Keratinocyte (primary cell): ENCODE measurements around the gene DSG2. TPM values are rescaled to one million over a fixed set of nuclear protein-coding genes. Genes with fewer than 3 reads are reported as not detected.

ENCODE experiments used
- DNase-seq: peaks from one replicate; pipeline ENCODE4 v3.0.0-alpha.2; 2011; ENCODE audit warnings: low read depth, missing footprints, low spot score
- FAIRE-seq: peaks from 2 replicates; lab custom pipeline; 2011; peaks lifted over from hg19 to GRCh38; lab: Jason Lieb, UNC
- H2AFZ ChIP-seq: 2 replicates; pipeline ENCODE4 v1.6.0; 2012; ENCODE audit warnings: low read length, control low read depth, inconsistent platforms; ENCODE audit not compliant: control insufficient read depth
- H3K27ac ChIP-seq: 2 replicates; pipeline ENCODE4 v1.5.1; 2011; ENCODE audit warnings: low read length; ENCODE audit not compliant: control insufficient read depth, insufficient read depth
- H3K27me3 ChIP-seq: 3 replicates; pipeline ENCODE4 v1.6.0; 2011; ENCODE audit warnings: low read length; ENCODE audit not compliant: control insufficient read depth, insufficient read depth; ENCODE audit errors: extremely low read depth
- H3K36me3 ChIP-seq, 2 experiments: 2 replicates in 1 of 2; 3 replicates in 1 of 2; pipeline ENCODE4 v1.5.1; 2011; ENCODE audit warnings: low read length in 2 of 2, mild to moderate bottlenecking in 1 of 2; ENCODE audit not compliant: control insufficient read depth in 2 of 2, insufficient read depth in 2 of 2; ENCODE audit errors: extremely low read depth in 1 of 2
- H3K4me1 ChIP-seq: 3 replicates; pipeline ENCODE4 v1.5.1; 2011; ENCODE audit warnings: low read length; ENCODE audit not compliant: control insufficient read depth, insufficient read depth; ENCODE audit errors: extremely low read depth
- H3K4me2 ChIP-seq: 3 replicates; pipeline ENCODE4 v1.6.0; 2011; ENCODE audit warnings: low read depth, low read length; ENCODE audit not compliant: control insufficient read depth, insufficient read depth; ENCODE audit errors: extremely low read depth
- H3K4me3 ChIP-seq, 3 experiments: fragments of 200-600 bp in 1 of 3; sonication (generic) in 1 of 3; 2 replicates in 2 of 3; 3 replicates in 1 of 3; pipeline ENCODE4 v1.5.1; 2011 to 2016; ENCODE audit warnings: low read length in 3 of 3, mild to moderate bottlenecking in 3 of 3, control low read depth in 2 of 3, inconsistent platforms in 1 of 3, low read depth in 1 of 3, mixed read lengths in 1 of 3, mixed run types in 1 of 3, moderate library complexity in 1 of 3; ENCODE audit not compliant: control insufficient read depth in 2 of 3, insufficient read depth in 2 of 3; ENCODE audit errors: extremely low read depth in 1 of 3
- H3K79me2 ChIP-seq: 2 replicates; pipeline ENCODE4 v1.6.0; 2012; ENCODE audit warnings: low read length; ENCODE audit not compliant: control insufficient read depth, insufficient read depth
- H3K9ac ChIP-seq: 3 replicates; pipeline ENCODE4 v1.6.0; 2011; ENCODE audit warnings: low read length; ENCODE audit not compliant: control insufficient read depth, insufficient read depth; ENCODE audit errors: extremely low read depth
- H3K9me1 ChIP-seq: 3 replicates; pipeline ENCODE4 v1.6.0; 2011; ENCODE audit warnings: low read length; ENCODE audit not compliant: control insufficient read depth, insufficient read depth; ENCODE audit errors: extremely low read depth
- H3K9me3 ChIP-seq: 2 replicates; pipeline ENCODE4 v1.5.1; 2012; ENCODE audit warnings: low read depth, low read length; ENCODE audit not compliant: control insufficient read depth
- H4K20me1 ChIP-seq: 3 replicates; pipeline ENCODE4 v1.6.0; 2011; ENCODE audit warnings: low read length; ENCODE audit not compliant: control insufficient read depth, insufficient read depth; ENCODE audit errors: extremely low read depth
- CTCF ChIP-seq, 3 experiments: IDR thresholded peaks in 1 of 3; conservative IDR thresholded peaks in 1 of 3; optimal IDR thresholded peaks in 1 of 3; 2 replicates in 2 of 3; 3 replicates in 1 of 3; pipeline versions ENCODE3 to v1.5.1; 2011; ENCODE audit warnings: low read length in 3 of 3, mild to moderate bottlenecking in 3 of 3, moderate library complexity in 2 of 3, control low read depth in 1 of 3, inconsistent platforms in 1 of 3; ENCODE audit not compliant: insufficient read depth in 2 of 3; ENCODE audit errors: extremely low read depth in 1 of 3
- EZH2 ChIP-seq: IDR thresholded peaks from one replicate; pipeline ENCODE4 v1.6.1; 2012; ENCODE audit warnings: inconsistent platforms, mild to moderate bottlenecking, low read length, moderate library complexity
- dilution Hi-C: fragments of 300-500 bp; cut with MboI; formaldehyde crosslinking; loops from one replicate; pipeline ENCODE4 v1.7.0; 2020; ENCODE audit warnings: low sequenced_read_pairs; ENCODE audit not compliant: extremely low pct_ligation_motif_present
- polyA plus RNA-seq, 5 experiments: library from polyadenylated mRNA; depleted of rRNA in 3 of 5; stranded (reverse) in 3 of 5; stranded (forward) in 1 of 5; unstranded in 1 of 5; fragments of >200 nt; gene quantifications; 1 replicate in 1 of 5; 2 replicates in 3 of 5; 3 replicates in 1 of 5; pipeline versions ENCODE4 v1.2.1 to v1.2.3, GENCODE V29; 2011 to 2012; ENCODE audit warnings: missing spikeins in 2 of 5, low read depth in 1 of 5, low replicate concordance in 1 of 5

The DSG2 gene
- polyA plus RNA-seq, 1 donor (not counting 4 experiments of a cell fraction or from before 2014, with no cell fraction given) = 140 TPM

GRCh38 chr18:31577195-31577594, 79.2 kb downstream of the DSG2 start:
- no peak for FAIRE-seq
- H3K9me3 ChIP-seq = no peaks in the 10 kb centered on the region

GRCh38 chr18:31578126-31578525, 80.1 kb downstream of the DSG2 start:
- H4K20me1 ChIP-seq = no peaks in the 10 kb centered on the region
- H3K4me1 ChIP-seq = peaks cover 5% of the 10 kb centered on the region
- no peak overlapping the region for H2AFZ ChIP-seq
- dilution Hi-C loops = no loop called here
- no peaks in the 10 kb centered on the region for H3K9me1 ChIP-seq
- no peak overlapping the region for H3K9ac ChIP-seq
- no peaks in the 10 kb centered on the region for H3K79me2 ChIP-seq
- H3K4me3 ChIP-seq = no peak overlapping the region
- DNase-seq (no peak), FAIRE-seq (no peak)
- TF ChIP-seq EZH2 (no peak), CTCF (optimal IDR thresholded peaks at IDR 0.05 in 1 of 3, IDR thresholded peaks at IDR 0.05 in 1 of 3, conservative IDR thresholded peaks at IDR 0.05 in 1 of 3; ENCODE audit: extremely low read depth in 1 of 3, insufficient read depth in 2 of 3, low read length in 3 of 3) (no peak)
- no peak overlapping the region for H3K27ac ChIP-seq
- no peak overlapping the region for H3K4me2 ChIP-seq
- H3K36me3 ChIP-seq = no peaks in the 10 kb centered on the region
- H3K27me3 ChIP-seq = no peaks in the 10 kb centered on the region
- H3K9me3 ChIP-seq = no peaks in the 10 kb centered on the region

More at GRCh38 chr18:31577195-31577594, 79.2 kb downstream of the DSG2 start:
- H3K4me3 ChIP-seq = no peak overlapping the region
- H3K36me3 ChIP-seq = no peaks in the 10 kb centered on the region
- H3K79me2 ChIP-seq = no peaks in the 10 kb centered on the region
- H3K9ac ChIP-seq = no peak overlapping the region
- dilution Hi-C loops = no loop called here
- peaks cover 5% of the 10 kb centered on the region for H3K4me1 ChIP-seq
- no peaks in the 10 kb centered on the region for H3K9me1 ChIP-seq
- DNase-seq = no peak
- H3K27me3 ChIP-seq = no peaks in the 10 kb centered on the region
- no peak overlapping the region for H3K4me2 ChIP-seq
- no peaks in the 10 kb centered on the region for H4K20me1 ChIP-seq
- H3K27ac ChIP-seq = no peak overlapping the region
- TF ChIP-seq EZH2 = no peak
- TF ChIP-seq CTCF (optimal IDR thresholded peaks at IDR 0.05 in 1 of 3, IDR thresholded peaks at IDR 0.05 in 1 of 3, conservative IDR thresholded peaks at IDR 0.05 in 1 of 3; ENCODE audit: extremely low read depth in 1 of 3, insufficient read depth in 2 of 3, low read length in 3 of 3) = no peak
- H2AFZ ChIP-seq = no peak overlapping the region
